ENCODE results near the gene LRRC40.
"Not testable (repeated sequence)": the region's sequence is repeated elsewhere in the genome, so short reads cannot be mapped to it uniquely, and the experiment has no call there.

Gene LRRC40

DNA sequence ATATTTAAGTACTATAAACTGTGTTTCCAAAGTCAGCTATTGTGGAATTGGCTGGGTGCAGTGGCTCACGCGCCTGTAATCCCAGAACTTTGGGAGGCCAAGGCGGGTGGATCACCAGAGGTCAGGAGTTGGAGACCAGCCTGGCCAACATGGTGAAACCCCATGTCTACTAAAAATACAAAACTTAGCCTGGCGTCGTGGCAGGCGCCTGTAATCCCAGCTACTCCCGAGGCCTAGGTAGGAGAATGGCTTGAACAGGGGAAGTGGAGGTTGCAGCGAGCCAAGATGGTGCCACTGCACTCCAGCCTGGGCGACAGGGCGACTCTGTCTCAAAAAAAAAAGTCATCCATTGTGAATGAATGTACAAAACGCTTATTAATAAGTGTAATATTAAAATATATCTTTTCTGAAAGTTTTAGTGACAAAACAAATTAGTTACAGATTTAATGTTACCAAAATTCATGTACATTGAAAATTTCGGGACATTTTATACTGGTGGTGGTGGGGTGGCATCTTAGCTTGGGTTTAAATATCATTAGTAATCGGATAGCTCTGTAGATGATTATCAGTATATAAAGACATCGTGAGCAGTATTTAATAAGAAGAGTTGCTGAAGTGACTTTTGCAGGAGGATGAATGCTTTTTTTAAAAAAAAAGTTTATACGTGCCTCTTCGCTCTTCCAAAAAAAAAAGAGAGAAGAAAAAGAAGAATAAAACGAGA lies 15.3 kb upstream of the LRRC40 start:
- no peak for TF ChIP-seq CTCF (IDR thresholded peaks at IDR 0.05; ENCODE audit: control insufficient read depth, insufficient read depth, low read depth, low read length, missing control alignments)

DNA sequence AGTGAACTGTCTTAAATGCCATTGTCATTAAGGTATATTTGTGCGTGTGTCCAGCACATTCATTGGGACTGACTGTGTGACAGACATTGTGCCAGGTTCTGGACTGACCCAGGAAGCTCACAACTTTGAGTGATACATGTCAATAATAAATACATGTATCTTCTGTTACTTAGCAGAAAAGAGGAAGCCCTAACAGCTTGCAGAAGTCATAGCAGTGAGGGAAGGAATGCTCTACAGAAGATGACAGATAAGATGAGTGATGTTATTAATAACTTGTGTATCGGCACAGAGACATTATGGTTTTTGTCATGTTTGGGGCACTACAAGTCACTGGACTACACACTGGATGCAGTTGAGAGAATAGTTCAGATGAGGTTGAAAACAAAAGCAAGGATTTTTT lies 14.6 kb upstream of the LRRC40 start:
- no peak for DNase-seq (ENCODE audit: low read depth)
- no peak for TF ChIP-seq CTCF (IDR thresholded peaks at IDR 0.05; ENCODE audit: control insufficient read depth, insufficient read depth, low read depth, low read length, missing control alignments)
- no peak overlapping the region for H3K4me3 ChIP-seq (ENCODE audit: control insufficient read depth, low read depth, low read length)

More for the DNA sequence above, 15.3 kb upstream of the LRRC40 start:
- DNase-seq (ENCODE audit: low read depth) = no peak
- H3K4me3 ChIP-seq (ENCODE audit: control insufficient read depth, low read depth, low read length) = peak overlapping the region; percentile 68

GRCh38 chr1:70211541-70211940 lies 6.2 kb upstream of the LRRC40 start:
- no peak for TF ChIP-seq CTCF (IDR thresholded peaks at IDR 0.05; ENCODE audit: control insufficient read depth, insufficient read depth, low read depth, low read length, missing control alignments)
- no peak overlapping the region for H3K4me3 ChIP-seq (ENCODE audit: control insufficient read depth, low read depth, low read length)
- no peak for DNase-seq (ENCODE audit: low read depth)

DNA sequence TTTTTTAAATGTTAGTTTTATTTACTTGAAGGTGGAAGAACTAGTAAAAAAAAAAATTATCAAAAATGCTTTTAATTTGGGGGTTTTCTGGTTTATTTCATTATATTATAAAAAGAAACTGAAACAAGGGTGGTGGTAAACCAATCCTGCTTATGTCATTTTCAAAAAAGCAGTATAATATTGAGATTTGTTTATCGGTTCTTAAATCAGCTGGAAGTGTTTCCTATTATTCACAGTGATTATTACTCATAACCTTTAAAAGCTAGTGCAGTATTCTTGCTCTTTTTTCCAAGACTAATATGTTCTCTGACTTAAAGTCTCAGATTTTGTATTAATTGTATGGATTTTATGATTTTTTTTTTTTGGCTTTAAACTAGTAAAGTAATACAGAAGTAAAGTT lies 5.4 kb upstream of the LRRC40 start:
- no peak overlapping the region for H3K4me3 ChIP-seq (ENCODE audit: control insufficient read depth, low read depth, low read length)
- TF ChIP-seq CTCF (IDR thresholded peaks at IDR 0.05; ENCODE audit: control insufficient read depth, insufficient read depth, low read depth, low read length, missing control alignments) = no peak
- no peak for DNase-seq (ENCODE audit: low read depth)

GRCh38 chr1:70208292-70208691 lies 2.9 kb upstream of the LRRC40 start:
- TF ChIP-seq CTCF (IDR thresholded peaks at IDR 0.05; ENCODE audit: control insufficient read depth, insufficient read depth, low read depth, low read length, missing control alignments) = no peak
- no peak overlapping the region for H3K4me3 ChIP-seq (ENCODE audit: control insufficient read depth, low read depth, low read length)
- DNase-seq (ENCODE audit: low read depth) = no peak

DNA sequence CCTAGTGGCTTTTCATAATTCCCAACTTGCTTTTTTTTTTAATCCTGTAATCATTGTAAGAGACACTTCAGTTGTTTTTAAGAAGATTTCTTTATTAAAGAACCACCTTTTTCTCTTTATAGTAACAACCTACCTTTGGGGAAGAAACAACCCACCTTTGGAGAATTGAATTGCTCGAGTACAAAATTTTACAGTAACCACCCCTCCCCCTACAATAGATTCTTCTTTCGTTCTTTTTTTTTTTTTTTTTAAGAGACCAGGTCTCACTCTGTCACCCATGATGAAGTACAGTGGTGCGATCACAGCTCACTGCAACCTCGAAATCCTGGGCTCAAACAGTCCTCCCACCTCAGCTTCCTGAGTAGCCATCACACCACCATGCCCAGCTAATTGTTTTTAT lies 2.1 kb upstream of the LRRC40 start:
- no peak for TF ChIP-seq CTCF (IDR thresholded peaks at IDR 0.05; ENCODE audit: control insufficient read depth, insufficient read depth, low read depth, low read length, missing control alignments)
- DNase-seq (ENCODE audit: low read depth) = no peak
- H3K4me3 ChIP-seq (ENCODE audit: control insufficient read depth, low read depth, low read length) = no peak overlapping the region

- H3K4me3 ChIP-seq (ENCODE audit: control insufficient read depth, low read depth, low read length) = peak overlapping the region; percentile 55
- DNase-seq (ENCODE audit: low read depth) = not testable (repeated sequence)
Observed at GRCh38 chr1:70206833-70207232, 1.5 kb upstream of the LRRC40 start.

Measured in AG09309 (cell line).